ENCODE results near the gene HLTF.
"Not testable (repeated sequence)": the region's sequence is repeated elsewhere in the genome, so short reads cannot be mapped to it uniquely, and the experiment has no call there.

The HLTF gene, protein sequence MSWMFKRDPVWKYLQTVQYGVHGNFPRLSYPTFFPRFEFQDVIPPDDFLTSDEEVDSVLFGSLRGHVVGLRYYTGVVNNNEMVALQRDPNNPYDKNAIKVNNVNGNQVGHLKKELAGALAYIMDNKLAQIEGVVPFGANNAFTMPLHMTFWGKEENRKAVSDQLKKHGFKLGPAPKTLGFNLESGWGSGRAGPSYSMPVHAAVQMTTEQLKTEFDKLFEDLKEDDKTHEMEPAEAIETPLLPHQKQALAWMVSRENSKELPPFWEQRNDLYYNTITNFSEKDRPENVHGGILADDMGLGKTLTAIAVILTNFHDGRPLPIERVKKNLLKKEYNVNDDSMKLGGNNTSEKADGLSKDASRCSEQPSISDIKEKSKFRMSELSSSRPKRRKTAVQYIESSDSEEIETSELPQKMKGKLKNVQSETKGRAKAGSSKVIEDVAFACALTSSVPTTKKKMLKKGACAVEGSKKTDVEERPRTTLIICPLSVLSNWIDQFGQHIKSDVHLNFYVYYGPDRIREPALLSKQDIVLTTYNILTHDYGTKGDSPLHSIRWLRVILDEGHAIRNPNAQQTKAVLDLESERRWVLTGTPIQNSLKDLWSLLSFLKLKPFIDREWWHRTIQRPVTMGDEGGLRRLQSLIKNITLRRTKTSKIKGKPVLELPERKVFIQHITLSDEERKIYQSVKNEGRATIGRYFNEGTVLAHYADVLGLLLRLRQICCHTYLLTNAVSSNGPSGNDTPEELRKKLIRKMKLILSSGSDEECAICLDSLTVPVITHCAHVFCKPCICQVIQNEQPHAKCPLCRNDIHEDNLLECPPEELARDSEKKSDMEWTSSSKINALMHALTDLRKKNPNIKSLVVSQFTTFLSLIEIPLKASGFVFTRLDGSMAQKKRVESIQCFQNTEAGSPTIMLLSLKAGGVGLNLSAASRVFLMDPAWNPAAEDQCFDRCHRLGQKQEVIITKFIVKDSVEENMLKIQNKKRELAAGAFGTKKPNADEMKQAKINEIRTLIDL

DNA sequence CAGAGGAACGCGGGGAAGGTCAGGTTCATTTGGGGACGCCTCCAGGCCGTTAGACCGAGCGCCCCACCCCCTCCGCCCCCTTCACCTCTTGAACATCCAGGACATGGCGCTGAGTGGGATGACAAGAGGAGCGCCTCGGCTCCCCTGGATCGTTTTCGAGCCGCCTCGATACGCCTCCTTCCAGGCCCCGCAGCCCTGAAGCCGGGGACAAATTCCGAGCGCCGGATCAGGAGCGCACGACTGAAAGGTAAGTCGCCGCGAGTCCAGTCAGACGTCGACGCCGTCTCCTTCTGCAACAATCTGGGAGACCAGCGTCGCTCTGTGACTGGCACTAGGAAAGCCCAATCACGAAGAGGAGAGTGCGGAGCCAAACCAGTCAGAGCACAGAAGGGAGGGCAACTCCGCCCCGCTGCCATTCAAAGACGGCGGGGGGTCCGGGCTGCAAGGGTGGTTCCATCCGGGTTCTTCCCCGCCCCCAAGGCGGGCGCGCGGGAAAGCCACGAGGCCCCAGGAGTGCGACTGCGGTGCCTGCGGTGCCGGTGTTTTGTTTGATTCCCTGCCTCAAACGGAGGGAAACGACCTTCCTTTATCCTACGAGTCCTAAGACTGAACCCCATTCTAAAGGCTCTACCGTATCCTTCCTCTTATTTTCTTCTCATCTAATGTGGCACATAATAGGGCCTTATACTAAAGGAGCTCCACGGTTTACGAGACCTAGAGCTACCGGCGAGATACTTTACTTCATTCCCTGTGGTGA lies at the start of gene HLTF:
Gene HLTF (minus strand): TSS at position 302 of the 757 bp plus-strand sequence. CDS start 197 bp downstream, at position 105.
- DNase-seq = peak; percentile 86

DNA sequence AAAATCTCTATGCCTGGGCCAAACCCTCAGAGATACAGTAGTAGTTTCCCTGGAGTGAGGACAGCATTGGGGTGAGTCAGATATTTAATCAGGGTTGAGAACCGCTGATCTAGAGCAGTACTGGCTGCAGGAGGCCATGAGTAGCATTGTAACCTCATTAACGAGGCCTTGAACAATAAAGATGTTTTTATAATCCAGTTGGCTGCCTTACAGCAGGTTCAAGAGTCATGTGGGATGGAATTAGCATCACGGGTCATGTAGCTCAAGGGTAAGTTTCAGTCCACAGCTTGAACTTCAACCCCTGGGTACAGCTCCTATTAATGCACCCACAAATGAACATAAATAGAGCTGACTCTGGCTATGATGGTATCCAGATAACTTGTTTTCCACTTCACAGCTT lies 48.2 kb upstream of the HLTF start:
- DNase-seq = no peak

DNA sequence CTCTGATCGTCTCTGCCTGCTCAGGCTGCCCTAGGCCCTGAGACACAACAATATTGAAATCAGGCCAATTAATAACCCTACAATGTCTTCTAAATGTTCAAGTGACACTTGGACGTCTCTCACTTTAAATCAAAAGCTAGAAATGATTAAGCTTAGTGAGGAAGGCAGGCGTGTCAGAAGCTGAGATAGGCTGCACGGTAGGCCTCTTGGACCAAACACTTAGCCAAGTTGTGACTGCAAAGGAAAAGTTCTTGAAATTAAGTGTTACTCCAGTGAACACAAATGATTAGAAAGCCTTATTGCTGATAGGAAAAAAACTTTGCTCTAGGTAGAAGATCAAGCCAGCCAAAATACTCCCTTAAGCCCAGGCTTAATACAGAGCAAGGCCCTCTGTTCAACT lies 45.3 kb upstream of the HLTF start:
- no peak for DNase-seq

DNA sequence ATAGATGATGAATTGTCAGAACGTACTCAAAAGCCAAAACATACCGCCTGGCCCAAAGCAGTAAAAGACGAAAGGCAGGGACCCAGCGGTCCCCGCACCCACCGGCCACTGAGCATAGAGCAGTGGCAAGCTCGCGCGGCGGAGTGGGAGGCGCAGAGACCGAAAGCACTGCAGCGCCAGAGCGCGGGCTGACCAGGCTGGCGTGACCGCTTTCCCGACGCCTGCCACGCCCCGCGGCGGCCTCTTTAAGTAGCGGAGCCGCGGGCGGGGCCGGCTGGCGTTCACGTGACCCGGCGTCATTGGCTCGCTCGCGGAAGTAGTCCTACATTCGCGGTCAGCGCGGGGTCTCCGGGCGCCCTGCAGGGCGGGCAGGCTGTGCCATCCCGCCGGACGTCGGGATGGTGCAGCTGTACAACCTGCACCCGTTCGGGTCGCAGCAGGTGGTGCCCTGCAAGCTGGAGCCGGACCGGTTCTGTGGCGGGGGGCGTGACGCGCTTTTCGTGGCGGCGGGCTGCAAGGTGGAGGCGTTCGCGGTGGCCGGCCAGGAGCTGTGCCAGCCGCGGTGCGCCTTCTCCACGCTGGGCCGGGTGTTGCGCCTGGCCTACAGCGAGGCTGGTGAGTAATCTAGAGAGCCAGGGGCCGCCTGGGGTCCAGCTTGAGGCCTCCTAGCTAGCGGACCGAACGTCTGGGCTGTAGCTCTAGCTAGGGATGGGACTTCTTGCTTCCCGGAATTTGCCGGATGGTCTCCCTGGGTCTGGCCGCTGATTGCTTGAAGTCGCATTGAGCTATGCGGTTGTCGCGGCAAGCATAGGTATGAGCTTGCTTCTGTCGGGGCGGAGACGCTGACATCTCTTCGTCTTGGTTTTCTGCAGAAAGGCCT lies 43.2 kb upstream of the HLTF start, which contains the start of gene HPS3:
Gene HPS3 (plus strand): TSS at position 313 of the 880 bp plus-strand sequence. CDS start 86 bp downstream, at position 399.
- DNase-seq = peak; percentile 71

DNA sequence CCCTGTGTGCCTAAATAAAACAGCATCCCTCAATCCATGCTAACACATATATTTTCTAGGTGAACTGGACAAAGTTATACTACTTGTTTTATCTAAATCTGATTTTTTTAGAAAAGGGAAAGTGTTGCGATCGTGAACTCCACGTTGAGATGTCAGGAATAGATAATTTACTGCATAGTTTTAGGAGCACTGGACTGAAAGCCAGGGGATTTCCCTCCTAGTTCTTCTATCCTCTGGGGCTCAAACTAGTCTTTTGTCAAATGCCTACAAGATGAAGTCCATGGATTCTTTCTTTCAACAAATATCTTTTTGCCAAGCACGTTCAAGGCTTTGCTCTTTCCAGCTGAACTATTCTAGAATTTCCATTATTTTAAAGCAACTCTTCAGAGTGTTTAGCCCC lies 42.5 kb upstream of the HLTF start:
- DNase-seq = no peak

DNA sequence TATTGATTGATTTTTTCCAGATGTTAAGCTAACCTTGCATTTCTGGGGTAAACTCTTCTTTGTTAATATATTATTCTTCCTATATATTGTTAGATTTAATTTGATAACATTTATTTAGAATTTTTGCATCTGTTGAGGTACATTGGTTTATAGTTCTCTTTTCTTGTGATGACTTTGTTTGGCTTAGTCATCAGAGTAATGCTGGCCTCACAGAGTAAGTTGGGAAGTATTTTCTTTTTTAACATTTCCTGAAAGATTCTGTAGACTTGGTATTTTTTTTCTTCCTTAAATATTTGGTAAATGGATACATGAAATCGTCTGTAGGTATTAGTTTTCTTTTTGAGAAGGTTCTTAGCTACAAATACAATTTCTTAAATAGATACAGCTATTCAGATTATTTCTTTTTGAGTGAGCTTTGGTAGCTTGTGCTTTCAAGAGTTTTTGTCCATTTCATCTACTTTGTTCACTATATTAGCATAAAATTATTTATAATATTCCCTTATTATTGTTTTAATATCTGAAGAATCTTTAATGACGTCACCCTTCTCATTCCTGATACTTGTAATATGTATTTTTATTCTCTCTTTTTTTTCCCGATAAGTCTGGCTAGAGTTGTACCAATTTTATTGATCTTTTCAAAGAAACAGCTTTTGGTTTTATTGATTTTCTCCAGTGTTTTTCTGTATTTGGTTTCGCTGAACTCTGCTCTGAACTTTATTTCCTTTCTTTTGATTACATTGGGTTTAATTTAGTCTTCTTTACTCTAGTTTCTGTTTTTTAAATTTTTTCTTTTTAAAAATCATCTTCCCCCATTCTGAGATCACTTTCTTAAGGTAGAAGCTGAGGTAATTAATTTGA lies 36.6 kb upstream of the HLTF start:
- no peak for DNase-seq

DNA sequence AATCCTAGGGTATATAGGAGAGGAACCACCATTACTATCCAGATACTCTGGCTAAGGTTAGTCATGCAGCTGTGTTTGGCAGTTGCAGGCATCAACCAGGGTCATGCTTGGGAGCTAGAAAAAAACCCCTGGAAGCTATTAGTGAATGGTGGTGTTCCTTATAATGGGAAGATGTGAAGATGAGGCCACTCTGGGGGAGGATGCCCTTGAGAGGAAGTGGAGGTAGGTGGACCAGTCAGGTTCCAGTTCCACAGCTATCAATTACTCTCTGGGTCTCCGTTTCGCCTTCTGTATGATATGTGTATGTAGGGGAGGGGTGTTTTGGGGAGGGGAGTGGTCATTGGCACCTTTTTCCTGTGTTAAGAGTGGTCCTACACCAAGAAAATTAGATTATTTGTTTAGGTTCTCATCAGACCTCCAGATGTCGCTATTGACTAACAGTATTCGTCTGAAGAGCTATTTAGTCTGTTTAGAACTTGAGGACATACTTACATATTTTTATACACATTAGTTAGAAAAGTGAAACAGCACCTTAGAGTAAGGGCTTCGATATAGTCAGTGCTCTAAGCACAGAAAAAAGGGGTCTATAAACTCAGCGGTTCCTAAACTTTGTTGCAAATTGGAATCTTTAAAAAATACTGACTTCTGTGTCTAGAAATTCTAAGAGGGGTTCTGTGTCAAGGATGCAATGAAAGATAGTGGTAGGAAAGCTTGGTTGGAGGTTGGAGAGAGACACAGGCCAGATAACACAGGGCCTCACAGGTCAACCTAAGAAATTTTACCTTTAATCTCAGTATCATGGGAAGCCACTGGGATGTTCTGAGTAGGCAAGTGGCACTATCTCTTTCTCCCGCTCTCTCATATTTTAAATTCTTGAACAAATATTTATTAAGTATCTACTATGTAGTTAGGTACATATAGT lies 34.0 kb upstream of the HLTF start:
- DNase-seq = no peak

DNA sequence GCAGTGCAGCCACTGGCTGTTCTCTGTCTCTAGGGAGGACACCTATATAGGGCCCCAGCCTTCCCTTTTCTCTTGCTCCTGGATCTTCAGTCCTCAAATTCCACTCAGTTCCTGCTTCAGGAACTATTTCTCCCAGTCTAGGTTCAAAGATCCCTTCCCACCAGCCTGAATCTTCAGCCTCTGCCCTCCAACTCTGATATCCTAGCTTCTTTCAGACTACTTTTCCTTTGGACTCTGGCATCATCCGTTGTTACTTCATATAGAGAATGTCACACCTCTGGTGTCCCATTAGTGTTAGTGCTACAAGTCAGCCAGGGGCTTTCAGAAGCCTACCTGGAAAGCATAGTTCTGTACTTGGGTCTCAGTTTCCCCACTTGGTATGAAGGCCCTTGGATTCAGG lies 33.1 kb upstream of the HLTF start:
- no peak for DNase-seq

DNA sequence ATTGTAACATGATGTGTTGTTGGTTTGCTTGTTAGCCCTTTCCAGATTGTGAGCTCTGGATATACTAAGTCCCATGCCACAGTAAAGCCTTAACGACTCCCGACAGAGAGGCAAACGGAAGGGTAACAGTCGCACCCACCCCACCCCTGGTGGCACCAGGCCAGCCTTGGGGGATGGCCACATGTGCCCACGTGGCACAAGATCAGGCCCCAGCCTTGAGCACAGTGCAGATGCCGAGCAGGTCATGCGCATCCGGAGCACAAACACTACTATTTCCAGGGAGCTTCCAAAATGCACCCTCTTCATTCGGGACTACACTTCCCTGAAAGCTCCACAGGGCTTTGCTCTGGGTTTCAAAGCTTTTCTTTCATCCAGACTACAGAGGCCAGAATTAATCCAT lies 32.4 kb upstream of the HLTF start:
- no peak for DNase-seq

DNA sequence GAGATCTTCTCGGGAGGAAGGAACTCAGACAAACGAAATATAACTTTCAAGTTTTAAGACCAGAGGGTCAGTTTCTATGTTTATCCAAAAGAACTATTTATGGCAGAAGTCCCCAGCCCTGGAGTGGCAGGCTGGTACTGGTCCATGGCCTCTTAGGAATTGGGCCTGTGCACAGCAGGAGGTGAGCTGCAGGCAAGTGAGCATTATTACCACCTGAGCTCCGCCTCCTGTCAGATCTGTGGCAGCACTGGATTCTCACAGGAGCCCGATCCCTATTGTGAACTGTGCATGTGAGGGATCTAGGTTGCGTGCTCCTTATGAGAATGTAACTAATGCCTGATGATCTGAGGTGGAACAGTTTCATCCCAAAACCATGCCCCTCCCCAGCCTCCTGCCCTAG lies 28.8 kb upstream of the HLTF start:
- DNase-seq = no peak

DNA sequence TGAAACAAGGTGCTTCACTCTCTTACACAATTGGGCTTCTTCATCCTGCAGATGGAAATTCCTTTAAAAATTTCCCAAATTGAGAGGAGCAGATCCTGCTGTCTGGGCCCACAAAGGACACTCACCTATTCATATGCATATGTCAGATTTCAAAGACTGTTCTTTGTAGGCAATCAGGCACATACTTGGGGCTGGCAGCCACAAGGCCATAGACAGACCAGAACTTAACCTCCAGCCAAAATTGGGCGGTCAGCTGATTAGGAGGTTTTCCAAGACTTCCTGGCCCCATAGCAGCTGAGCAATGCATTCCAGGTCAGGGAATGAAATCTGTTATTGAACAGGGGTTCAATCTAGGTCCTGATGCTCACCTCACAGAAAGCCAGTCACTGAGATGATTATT lies 28.1 kb upstream of the HLTF start:
- no peak for DNase-seq

DNA sequence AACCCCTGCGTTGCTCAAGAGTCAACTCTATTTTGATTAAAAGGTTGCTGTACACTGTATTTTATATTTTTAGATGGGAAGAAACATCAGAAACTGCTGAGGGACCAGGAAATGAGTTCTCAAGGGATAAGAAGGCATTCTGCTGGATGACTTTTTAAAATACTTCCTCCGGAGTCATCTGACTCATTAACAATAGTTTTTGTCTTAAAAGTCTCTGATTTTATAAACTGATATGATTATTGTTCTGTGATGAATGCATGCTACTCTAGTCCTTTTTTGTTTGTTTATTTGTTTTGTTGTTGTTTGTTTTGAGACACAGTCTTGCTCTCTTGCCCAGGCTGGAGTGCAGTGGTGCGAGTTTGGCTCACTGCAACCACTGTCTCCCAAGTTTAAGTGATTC lies 18.2 kb upstream of the HLTF start:
- DNase-seq = no peak

DNA sequence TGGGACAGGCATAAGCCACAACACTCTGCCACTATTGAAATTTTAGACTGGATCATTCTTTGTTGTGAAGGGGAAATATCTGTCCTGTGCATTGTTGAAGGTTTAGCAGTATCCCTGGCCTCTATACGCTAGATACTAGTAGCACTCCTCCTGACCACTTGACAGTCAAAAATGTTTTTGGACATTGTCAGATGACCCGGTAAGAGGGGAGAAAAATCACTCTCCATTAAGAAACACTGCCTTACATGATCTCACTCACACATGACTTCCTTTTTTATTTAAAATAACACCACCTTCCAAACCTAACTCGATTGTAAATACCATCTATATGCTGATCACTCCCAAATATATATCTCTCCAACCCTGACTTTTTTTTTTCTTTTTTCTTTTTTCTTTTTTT lies 15.3 kb upstream of the HLTF start:
- no peak for DNase-seq

DNA sequence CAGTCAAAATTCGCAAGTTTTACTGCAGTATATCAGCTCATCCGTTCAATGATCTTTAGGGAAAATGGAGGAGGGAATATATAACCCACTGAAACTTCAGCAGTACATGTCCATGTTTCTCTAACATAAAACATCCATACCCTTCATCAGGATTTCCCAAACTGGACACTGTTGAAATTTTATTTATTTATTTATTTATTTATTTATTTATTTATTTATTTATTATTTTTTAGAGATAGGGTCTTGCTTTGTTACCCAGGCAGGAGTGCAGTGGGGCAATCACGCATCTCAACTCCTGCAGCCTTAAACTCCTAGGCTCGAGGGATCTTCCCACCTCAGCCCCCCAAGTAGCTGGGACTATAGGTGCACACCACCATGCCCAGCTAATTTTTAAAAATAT lies 14.8 kb upstream of the HLTF start:
- DNase-seq = no peak

DNA sequence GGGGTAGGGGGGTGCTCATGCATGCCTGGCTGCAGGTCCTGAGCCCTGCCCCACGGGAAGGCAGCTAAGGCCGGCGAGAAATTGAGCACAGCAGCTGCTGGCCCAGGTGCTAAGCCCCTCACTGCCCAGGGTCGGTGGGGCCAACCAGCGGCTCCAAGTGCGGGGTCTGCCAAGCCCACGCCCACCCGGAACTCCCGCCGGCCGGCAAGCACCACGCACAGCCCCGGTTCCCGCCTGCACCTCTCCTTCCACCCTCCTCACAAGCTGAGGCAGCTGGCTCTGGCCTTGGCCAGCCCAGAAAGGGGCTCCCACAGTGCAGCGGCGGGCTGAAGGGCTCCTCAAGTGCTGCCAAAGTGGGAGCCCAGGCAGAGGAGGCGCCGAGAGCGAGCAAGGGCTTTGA lies 11.7 kb upstream of the HLTF start:
- DNase-seq = not testable (repeated sequence)

DNA sequence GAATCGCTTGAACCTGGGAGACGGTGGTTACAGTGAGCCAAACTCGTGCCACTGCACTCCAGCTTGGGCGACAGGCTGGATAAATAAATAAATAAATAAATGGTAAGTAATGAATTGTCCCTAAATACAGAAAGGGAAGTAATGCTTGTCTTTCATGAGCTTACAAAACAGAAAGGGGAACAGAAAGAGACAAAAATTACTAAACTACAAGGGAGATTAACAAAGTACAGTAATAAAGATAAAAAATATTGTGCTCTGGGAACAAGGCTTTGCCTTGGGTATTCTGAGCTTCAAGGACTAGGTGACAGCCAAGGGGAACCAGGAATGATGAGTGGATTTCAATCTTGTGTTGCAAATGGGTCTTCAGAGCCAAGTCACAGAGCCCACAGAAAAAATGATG lies 9.2 kb upstream of the HLTF start:
- DNase-seq = no peak

DNA sequence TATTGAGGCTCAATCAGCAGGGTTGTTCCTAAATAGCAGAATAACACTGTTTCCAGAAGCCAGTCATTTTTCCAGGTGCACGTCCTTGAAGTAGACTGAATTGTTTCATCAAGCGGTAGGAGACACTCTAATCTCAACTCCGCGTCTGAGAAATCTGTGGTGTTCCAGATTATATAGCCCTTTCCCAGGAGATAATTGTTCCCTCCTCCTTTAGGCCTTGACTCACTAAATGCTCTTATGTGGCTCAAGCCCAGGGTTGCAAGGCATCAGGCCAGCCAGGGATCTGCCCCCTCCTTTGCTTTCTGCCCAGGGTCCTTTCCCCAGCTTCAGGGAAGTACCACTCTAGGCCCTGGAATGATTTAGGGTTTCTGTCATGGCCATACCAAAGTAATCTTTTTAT lies 5.7 kb upstream of the HLTF start:
- DNase-seq = no peak

DNA sequence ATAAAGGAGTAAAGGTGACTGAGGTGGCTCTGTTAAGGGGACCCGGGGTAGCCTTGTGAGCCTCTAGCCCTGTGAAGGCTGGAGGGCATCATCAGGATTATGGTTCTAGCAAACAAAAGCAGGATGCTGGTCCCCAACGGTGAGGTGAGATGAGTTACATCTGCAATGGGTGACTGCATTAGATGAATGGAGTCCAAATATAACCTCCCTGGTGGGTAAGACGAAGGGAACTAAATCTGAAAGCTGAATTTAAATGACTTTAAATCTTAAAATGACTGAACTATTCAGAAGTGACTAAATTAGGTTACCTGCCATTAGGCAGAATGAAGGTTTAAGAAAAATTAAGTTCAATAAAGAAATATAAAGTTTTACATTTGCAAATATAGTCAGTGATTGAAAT lies 4.6 kb upstream of the HLTF start:
- no peak for DNase-seq

DNA sequence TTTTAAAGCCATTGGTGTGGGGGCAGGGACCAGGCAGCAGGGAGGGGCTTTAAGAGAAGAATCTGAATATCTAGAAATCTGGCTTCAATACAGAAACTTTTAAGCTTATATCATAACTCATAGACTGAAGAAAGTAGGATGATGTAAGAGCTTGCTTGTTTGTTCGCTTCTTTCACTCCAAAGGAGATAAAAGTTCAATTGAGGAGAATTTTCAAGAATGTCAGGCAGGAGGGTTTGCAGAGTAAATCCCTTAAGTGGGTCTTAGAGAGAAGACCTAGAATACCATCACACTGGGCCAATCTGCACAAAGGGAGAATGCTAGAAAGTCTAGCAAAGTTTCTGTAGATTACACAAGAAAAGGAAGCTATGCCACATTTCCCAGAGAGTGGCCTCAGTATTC lies 4.1 kb upstream of the HLTF start:
- no peak for DNase-seq

DNA sequence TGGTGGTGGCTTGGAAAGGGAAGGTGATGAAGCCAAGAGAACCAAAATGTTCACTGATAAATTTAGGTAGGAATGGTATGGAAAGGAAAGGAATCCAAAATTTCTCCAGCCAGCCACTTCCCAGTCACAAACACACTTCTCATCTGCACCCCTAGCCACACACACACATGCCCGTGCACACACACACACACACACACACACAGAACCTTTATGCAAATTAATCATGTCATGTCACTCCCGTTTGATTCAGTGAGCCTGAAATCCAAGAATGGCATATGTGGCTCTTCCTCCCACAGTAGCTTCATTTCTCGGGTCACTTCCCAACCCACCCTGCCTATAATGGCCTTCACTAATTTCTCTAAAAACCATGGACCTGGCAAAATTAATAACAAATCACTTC lies 3.1 kb upstream of the HLTF start:
- DNase-seq = no peak

All from activated CD4-positive, alpha-beta T cell treated with anti-CD3 and anti-CD28 coated beads, Interleukin-2, amount 50 U/mL, for 1 hour (primary cell).